Ureter (tissue), 1 donor: ENCODE measurements around the gene MCM7. TPM values are rescaled to one million over a fixed set of nuclear protein-coding genes. Genes with fewer than 3 reads are reported as not detected.
"Not testable (repeated sequence)": the region's sequence is repeated elsewhere in the genome, so short reads cannot be mapped to it uniquely, and the experiment has no call there.

Experiments
- DNase-seq: peaks from one replicate; pipeline ENCODE4 v3.0.0-alpha.2; 2020; ENCODE audit warnings: low spot score
- total RNA-seq: library from RNA; stranded (reverse); gene quantifications from one replicate; pipeline ENCODE4 v1.2.4, GENCODE V29; 2023
- donor health status: DM: yes; HTN: yes; CAD: no.

MCM7 gene
- total RNA-seq = 52.4 TPM

- peak; percentile 99 for DNase-seq
Measured at GRCh38 chr7:100101016-100101862, at the start of gene MCM7, which contains the start of gene AP4M1. MCM7 (minus strand) TSS chr7:100101397; CDS start chr7:100101294, 103 bp downstream. AP4M1 (plus strand) TSS chr7:100101643; CDS start chr7:100101715, 72 bp downstream.

- peak; percentile 99 for DNase-seq
Measured at GRCh38 chr7:100148559-100149328, 47.5 kb upstream of the MCM7 start, which contains the start of gene LAMTOR4. LAMTOR4 (plus strand) TSS chr7:100148918; CDS start chr7:100148973, 55 bp downstream.

GRCh38 chr7:100148225-100148558, 47.0 kb upstream of the MCM7 start:
- DNase-seq = no peak

GRCh38 chr7:100147278-100147677, 46.1 kb upstream of the MCM7 start:
- DNase-seq = no peak

- DNase-seq = not testable (repeated sequence)
Measured at GRCh38 chr7:100146350-100146749, 45.2 kb upstream of the MCM7 start.

- no peak for DNase-seq
Measured at GRCh38 chr7:100142461-100142860, 41.3 kb upstream of the MCM7 start.

GRCh38 chr7:100141555-100141949, 40.4 kb upstream of the MCM7 start:
- no peak for DNase-seq

- no peak for DNase-seq
Measured at GRCh38 chr7:100137851-100138760, 36.9 kb upstream of the MCM7 start.

GRCh38 chr7:100132697-100133151, 31.5 kb upstream of the MCM7 start:
- DNase-seq = peak; percentile 68

GRCh38 chr7:100132126-100132525, 30.9 kb upstream of the MCM7 start:
- DNase-seq = no peak

- peak; percentile 81 for DNase-seq
Measured at GRCh38 chr7:100130608-100131453, 29.6 kb upstream of the MCM7 start.

- DNase-seq = not testable (repeated sequence)
Measured at GRCh38 chr7:100130220-100130607, 29.0 kb upstream of the MCM7 start.

GRCh38 chr7:100128637-100128963, 27.4 kb upstream of the MCM7 start:
- DNase-seq = no peak

GRCh38 chr7:100127866-100128636, 26.9 kb upstream of the MCM7 start:
- DNase-seq = no peak

GRCh38 chr7:100126931-100127865, 26.0 kb upstream of the MCM7 start, which contains the start of gene MBLAC1:
MBLAC1 (plus strand) TSS chr7:100126967; CDS start chr7:100127396, 429 bp downstream.
- peak; percentile 93 for DNase-seq

GRCh38 chr7:100126239-100126930, 25.2 kb upstream of the MCM7 start:
- no peak for DNase-seq

GRCh38 chr7:100124301-100125230, 23.4 kb upstream of the MCM7 start:
- no peak for DNase-seq
